Jurkat, Clone E6-1 (cell line): Measurements from ENCODE around the gene GABRA1. TPM values are rescaled to one million over a fixed set of nuclear protein-coding genes. Genes with fewer than 3 reads are reported as not detected.
A peak's percentile ranks its signal among the peaks of the same experiment; 100 is the strongest.

Experiments used
- DNase-seq: peaks from one replicate; pipeline ENCODE4 v3.0.0-alpha.2; 2011; ENCODE audit warnings: low read depth, low spot score
- H3K4me3 ChIP-seq: 2 replicates; pipeline ENCODE4 v1.5.1; 2011; ENCODE audit warnings: mild to moderate bottlenecking, low read length, control low read depth, moderate library complexity
- polyA plus RNA-seq: library from polyadenylated mRNA; unstranded; fragments of >200 nt; gene quantifications from one replicate; pipeline ENCODE4 v1.2.1, GENCODE V29; 2012; ENCODE audit warnings: missing spikeins; ENCODE audit not compliant: insufficient read length, insufficient read depth

GABRA1 gene
- polyA plus RNA-seq = not detected

DNA sequence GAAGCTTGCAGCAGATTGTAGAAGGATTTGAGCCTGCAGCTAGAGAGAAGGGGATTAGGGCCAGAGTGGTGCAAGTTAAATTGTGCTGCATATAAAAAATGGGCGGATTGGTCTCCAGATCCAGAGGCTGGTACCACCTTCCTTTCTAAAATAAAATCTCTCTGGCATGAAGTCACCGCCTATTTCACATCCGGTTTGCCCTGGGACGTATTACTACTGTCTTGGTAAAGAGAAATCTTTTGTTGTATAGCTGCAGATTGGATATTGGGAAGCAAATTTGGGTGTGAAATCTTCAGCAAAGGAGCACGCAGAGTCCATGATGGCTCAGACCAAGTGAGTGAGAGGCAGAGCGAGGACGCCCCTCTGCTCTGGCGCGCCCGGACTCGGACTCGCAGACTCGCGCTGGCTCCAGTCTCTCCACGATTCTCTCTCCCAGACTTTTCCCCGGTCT, at the start of gene GABRA1:
Gene GABRA1 (plus strand): TSS at position 180 of the 451 bp plus-strand sequence. CDS start 2,691 bp downstream, outside the sequence.
- no peak for DNase-seq
- H3K4me3 ChIP-seq = no peak within 1 kb of the TSS

- H3K4me3 ChIP-seq = no peak overlapping the region
- no peak for DNase-seq
These were observed 48.6 kb upstream of the GABRA1 start for GRCh38 chr5:161799316-161799715.

- no peak for DNase-seq
- H3K4me3 ChIP-seq = no peak overlapping the region
These were observed 43.7 kb upstream of the GABRA1 start for GRCh38 chr5:161804263-161804662.

DNA sequence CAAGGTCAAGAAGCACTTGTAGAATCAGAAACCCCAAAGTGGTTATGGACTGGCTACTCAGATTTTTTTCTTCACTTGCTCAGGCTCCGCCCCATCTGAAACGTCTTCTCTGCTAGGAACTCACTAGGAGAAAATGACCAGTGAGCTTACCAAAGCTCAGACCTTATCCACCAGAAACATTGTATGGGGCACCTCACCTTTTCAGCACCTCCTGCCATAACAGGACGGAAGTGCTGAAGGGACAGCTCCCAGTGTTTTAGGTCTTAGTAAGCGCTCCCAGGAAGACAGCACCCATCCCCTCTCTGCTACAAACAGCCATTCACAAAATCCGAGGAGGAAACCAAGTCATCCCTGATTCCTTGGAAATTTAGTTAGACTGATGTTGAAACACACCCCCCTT, 1.2 kb upstream of the GABRA1 start:
- H3K4me3 ChIP-seq = no peak overlapping the region

GRCh38 chr5:161847447-161847846, 473 bp upstream of the GABRA1 start:
- no peak overlapping the region for H3K4me3 ChIP-seq
- no peak for DNase-seq

More for the DNA sequence above, 1.2 kb upstream of the GABRA1 start:
- DNase-seq = peak; percentile 21

GRCh38 chr5:161850491-161850890, 2.6 kb downstream of the GABRA1 start:
- DNase-seq = no peak
- H3K4me3 ChIP-seq = no peak overlapping the region

- DNase-seq = no peak
- H3K4me3 ChIP-seq = no peak overlapping the region
These were observed 3.9 kb downstream of the GABRA1 start for GRCh38 chr5:161851691-161852299.

- H3K4me3 ChIP-seq = no peak overlapping the region
- DNase-seq = no peak
These were observed 9.4 kb downstream of the GABRA1 start for GRCh38 chr5:161857358-161857757.

- no peak overlapping the region for H3K4me3 ChIP-seq
- DNase-seq = no peak
These were observed 15.3 kb downstream of the GABRA1 start for GRCh38 chr5:161863259-161863658.

DNA sequence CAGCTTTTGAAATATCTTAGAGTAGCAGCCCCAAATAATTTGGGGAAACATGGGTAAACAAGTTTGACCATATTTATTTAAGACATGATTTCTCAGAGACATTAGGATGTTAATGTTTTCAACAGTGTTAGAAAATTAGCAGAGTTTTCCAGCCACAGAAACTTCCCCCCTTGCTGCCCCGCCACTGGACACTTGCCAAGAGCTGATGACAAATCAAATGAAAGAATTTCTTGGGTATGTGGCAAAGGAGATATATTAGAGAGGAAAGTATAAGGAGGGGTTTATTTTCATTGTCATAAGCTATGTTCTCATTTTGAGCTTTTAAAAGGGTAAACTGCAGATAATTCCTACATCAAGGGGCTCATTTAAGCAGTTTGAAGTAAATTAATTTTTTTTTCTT, 15.9 kb downstream of the GABRA1 start:
- DNase-seq = no peak
- H3K4me3 ChIP-seq = no peak overlapping the region

DNA sequence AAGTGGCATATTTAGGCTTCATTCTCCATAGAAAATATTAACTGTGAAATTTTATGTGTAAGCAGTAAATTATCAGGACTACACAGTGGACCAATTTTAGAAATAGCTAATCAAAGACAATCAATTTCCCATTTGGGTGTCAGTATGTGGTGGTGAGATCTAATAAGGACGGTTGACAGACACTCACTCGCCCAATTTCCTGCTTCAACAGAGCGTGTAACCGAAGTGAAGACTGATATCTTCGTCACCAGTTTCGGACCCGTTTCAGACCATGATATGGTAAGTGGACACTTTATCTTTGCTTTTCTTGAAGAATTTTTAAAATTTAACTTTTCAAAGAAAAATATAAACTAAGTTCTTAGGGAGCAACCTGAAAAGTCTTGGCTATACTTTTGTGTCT, 17.6 kb downstream of the GABRA1 start:
- DNase-seq = no peak
- no peak overlapping the region for H3K4me3 ChIP-seq

- no peak for DNase-seq
- H3K4me3 ChIP-seq = no peak overlapping the region
These were observed 42.1 kb downstream of the GABRA1 start for GRCh38 chr5:161889971-161890370.

DNA sequence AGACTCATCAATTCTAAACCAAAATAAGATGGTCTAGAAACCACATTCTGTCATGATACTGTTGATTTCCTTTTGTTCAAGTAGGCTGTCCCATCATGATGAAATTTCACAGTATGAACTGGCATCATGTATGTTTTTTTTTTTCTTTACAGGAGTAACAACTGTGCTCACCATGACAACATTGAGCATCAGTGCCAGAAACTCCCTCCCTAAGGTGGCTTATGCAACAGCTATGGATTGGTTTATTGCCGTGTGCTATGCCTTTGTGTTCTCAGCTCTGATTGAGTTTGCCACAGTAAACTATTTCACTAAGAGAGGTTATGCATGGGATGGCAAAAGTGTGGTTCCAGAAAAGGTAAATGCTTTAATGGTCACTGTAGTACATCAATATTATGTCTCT, 47.6 kb downstream of the GABRA1 start:
- H3K4me3 ChIP-seq = no peak overlapping the region
- no peak for DNase-seq

GRCh38 chr5:161897033-161897432, 49.1 kb downstream of the GABRA1 start:
- H3K4me3 ChIP-seq = no peak overlapping the region
- no peak for DNase-seq

DNA sequence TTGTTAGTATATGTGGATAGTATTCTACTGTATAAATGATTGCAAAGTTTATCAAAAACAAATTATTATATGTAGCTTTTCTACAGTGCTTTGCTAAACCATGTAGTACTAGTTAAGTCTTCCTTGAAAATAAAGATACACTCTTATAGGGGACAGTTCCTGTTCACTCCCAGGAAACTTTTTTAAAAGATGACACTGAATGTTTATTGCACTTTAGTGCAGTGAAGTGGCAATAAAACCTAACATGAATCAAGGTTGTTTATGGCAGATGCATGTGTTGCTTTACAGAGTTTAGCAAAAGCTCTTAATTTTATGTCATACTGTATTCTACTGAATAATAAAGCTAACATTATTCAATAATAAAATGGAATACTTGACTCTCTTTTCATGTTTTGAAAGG, 51.7 kb downstream of the GABRA1 start:
- H3K4me3 ChIP-seq = no peak overlapping the region
- DNase-seq = no peak

GRCh38 chr5:161900981-161901380, 53.1 kb downstream of the GABRA1 start:
- DNase-seq = no peak
- no peak overlapping the region for H3K4me3 ChIP-seq

DNA sequence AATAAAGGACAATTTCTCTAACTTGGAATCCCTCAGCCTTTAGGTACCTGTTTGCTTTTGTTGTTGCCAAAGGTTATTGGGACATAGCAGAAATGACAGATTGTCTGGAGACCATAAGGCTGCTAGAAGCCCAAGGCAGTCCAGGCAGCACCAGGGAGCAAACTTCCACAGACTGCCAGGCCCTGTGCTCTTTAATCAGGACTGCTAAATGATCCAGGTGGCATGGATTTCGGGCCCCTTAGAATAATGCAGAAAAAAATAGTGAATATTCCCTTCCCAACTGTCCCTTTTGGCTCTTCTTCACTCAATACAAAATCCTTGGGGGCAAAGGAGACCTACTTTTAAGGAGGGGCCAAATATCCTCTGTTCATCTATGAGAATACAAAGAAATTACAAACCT, 73.9 kb downstream of the GABRA1 start:
- no peak for DNase-seq
- H3K4me3 ChIP-seq = no peak overlapping the region

DNA sequence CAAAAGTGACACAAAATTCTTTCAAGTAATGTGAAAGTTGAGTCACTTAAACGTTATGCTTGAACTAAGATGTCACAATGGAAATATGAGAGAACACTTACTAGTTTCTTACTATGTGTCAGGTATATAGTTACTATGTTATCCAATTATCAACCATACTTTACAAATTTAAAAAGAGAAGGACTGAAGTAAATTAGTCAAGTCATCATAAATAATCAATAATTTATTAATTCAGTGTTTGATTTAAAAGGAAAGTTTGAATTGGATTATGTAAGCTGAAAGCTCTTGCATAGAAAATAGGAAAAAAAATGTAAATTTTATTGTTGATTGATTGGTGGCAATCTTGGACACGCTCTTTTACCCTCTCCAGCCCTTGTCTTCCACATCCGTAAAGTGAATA, 76.3 kb downstream of the GABRA1 start:
- H3K4me3 ChIP-seq = no peak overlapping the region
- no peak for DNase-seq

DNA sequence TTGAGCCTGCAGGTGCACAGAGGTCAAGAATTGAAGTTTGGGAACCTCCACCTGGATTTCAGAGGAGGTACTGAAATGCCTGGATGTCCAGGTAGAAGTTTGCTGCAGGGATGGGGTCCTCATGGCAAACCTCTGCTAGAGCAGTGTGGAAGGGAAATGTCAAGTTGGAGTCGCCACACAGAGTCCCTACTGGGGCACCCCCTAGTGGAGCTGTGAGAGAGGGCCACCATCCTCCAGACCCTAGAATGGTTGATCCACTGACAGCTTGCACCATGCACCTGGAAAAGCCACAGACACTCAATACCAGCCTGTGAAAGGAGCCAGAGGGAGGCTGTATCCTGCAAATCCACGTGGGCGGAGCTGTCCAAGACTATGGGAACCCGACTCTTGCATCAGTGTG, 78.0 kb downstream of the GABRA1 start:
- DNase-seq = no peak
- no peak overlapping the region for H3K4me3 ChIP-seq

- no peak for DNase-seq
- no peak overlapping the region for H3K4me3 ChIP-seq
These were observed 86.6 kb downstream of the GABRA1 start for GRCh38 chr5:161934486-161934885.

GRCh38 chr5:161944974-161945373, 97.1 kb downstream of the GABRA1 start:
- H3K4me3 ChIP-seq = no peak overlapping the region
- no peak for DNase-seq
